HK-2 (cell line): Measurements from ENCODE around the gene SAMD15.
"Not testable (repeated sequence)": the region's sequence is repeated elsewhere in the genome, so short reads cannot be mapped to it uniquely, and the experiment has no call there.

Experiments
- DNase-seq: peaks from one replicate; pipeline ENCODE4 v3.0.0-alpha.2; 2018; ENCODE audit not compliant: unreplicated experiment

Gene SAMD15

DNA sequence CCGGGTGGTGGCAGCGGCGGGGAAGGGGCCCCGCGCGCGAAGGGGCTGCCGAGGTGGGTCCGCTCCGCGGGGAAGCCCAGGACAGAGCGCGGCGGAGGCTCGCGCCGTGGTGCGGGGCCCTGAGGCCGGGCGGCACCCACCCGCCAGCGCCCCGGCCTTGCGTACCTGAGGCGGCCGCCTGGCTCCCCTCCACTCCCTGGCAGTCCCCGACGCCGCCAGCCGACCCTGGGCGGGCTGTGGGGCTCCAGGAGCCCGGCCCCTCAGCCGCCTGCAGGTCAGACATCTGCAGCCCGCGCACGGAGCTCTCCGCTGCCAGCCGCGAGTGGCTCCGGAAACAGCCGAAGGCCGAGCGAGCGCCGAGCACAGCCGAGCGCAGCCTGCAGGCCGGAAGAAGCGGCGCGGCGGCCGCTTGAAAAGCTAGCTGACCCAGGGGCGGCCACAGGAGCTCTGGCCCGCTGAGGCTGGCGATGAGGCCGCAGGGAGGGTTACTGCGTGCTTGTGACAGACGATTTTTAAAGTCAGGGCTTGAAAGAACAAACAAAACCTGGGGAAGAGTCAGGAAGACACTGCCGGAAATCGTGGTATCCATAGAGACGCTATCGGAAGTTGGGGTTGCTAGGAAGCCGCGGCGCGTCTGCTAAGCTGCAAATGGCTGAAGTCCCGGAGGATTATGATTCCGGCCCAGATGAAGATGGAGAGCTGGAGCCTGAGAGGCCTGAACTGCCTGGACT, at the start of gene SAMD15, which contains the start of gene TMED8:
Gene SAMD15, plus strand, starts transcription at position 609 of the 731 bp plus-strand sequence. Its CDS starts 40 bp downstream, at position 649.
Gene TMED8, minus strand, starts transcription at position 324 of the 731 bp plus-strand sequence. Its CDS starts 41 bp downstream, at position 283.
- DNase-seq, result peak; percentile 86

DNA sequence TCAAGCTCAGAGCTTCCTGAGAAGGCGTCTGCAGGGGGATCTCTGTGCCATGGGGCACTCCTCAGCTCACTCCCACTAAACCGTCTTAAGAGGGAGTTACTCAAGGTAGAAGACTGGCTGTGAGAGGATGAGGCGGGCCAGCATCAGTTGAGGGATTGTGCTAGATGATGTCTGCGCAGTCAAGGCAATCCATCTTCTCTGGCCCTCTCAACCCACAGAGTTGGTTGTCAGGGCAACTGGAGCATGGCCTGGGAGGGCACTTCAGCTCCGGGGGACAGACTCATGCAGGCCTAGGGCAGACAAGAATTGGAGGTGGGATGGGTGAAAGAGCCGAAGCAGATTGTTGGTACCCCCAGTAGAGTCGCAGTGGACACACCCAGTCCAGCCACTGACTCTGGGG, 47.3 kb upstream of the SAMD15 start:
- no peak for DNase-seq

DNA sequence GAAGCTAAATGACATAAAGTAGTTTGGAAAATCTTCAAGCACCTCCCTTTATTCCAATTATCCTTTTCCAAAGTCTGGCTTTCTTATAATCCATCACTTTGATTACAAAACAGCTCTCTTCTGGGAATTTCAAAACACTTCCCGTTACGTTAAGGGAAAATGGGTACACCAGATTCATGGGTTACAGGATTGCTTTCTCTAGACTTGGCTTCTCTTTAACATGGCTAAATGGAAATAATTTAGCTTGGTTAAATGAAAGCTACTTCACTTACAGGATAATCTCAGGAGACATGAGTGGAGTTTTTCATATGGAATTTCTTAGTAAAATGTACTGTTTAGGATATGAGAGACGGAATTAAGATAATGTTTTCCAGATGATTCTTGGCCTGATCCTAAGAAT, 41.6 kb upstream of the SAMD15 start:
- DNase-seq, result no peak

DNA sequence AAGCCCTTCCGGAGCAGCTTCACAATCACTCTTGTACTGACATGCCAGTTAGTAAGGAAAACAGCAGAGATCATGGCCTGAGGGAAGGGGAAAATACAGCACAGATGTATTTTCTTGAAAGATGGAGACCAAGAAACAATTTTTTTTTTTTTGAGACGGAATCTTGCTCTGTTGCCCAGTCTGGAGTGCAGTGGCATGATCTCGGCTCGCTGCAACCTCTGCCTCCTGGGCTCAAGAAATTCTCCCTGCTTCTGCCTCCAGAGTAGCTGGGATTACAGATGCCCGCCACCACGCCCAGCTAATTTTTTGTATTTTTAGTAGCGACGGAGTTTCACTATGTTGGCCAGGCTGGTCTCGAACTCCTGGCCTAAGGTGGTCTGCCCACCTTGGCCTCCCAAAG, 39.9 kb upstream of the SAMD15 start:
- not testable (repeated sequence) for DNase-seq

GRCh38 chr14:77337880-77338279, 39.3 kb upstream of the SAMD15 start:
- DNase-seq, result no peak

GRCh38 chr14:77338302-77338701, 38.9 kb upstream of the SAMD15 start:
- DNase-seq, result no peak

DNA sequence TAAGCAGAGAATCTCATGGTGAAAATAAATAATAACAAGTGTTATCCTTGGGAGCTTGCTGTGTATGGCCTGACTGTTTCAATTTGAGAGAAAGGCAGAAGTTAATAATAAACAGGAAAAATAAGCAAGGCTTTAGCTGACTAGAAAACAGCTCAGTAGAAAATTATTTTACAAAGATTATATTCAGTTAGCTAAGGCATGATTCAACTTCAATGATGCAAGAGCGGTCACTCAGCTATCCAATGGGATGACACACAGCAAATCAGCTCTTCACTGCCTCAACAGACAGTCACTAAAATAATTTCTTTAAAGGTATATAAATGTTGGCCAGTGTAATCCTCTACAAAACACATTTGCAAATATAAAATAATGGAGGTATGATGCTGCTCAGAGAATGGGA, 37.8 kb upstream of the SAMD15 start:
- no peak for DNase-seq

GRCh38 chr14:77340389-77340788, 36.8 kb upstream of the SAMD15 start:
- no peak for DNase-seq

GRCh38 chr14:77342726-77343397, 34.3 kb upstream of the SAMD15 start:
- DNase-seq, result no peak

DNA sequence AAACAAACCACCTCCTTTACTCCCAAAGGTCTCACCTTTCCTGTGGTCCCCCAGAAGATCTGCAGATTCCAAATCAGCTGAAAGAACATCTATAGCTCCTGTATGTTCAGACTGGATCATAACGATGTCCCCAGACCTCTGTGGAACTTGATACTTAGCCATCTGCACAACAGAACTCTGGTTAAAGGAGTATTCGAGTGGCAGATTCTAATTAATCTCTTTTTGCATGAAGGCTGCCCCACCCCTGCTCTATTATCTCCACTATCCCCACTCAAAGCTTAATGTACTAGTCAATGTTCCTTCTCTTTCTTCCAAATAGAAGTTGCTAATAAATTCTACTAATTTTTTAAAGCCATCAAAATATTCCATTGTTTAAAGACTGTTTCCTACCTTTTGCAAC, 33.5 kb upstream of the SAMD15 start:
- DNase-seq, result no peak

DNA sequence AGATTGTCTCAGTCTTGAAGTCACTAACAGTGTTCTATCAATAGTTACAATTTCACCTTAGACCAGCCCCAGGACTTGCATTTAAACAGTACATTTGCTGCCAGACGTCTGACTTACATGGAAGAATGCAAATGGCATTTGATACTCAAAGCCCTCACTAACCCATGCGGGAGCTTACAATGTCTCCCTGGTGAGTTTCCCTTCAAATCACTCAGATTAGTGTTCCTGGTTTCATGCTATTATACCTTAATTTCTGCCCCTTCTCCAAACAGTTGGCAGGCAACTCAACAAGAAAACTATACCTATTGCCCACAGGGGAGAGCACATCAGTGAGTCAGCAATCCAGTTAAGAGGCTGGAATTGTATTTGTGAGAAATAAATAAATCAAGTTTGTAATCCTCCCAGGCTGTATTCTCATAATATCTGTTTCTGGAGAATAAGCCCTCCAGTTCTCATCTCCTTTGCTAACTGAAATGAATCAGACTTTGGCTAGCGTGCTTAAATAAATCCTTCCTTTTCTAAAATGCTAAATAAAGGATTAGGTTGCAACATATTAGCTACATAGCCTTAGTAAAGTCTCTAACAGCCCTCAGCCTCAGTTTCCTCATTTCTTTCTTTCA, 32.7 kb upstream of the SAMD15 start:
- no peak for DNase-seq

- DNase-seq, result no peak
These were observed 30.7 kb upstream of the SAMD15 start for GRCh38 chr14:77346495-77346894.

- no peak for DNase-seq
These were observed 29.4 kb upstream of the SAMD15 start for GRCh38 chr14:77347751-77348150.

DNA sequence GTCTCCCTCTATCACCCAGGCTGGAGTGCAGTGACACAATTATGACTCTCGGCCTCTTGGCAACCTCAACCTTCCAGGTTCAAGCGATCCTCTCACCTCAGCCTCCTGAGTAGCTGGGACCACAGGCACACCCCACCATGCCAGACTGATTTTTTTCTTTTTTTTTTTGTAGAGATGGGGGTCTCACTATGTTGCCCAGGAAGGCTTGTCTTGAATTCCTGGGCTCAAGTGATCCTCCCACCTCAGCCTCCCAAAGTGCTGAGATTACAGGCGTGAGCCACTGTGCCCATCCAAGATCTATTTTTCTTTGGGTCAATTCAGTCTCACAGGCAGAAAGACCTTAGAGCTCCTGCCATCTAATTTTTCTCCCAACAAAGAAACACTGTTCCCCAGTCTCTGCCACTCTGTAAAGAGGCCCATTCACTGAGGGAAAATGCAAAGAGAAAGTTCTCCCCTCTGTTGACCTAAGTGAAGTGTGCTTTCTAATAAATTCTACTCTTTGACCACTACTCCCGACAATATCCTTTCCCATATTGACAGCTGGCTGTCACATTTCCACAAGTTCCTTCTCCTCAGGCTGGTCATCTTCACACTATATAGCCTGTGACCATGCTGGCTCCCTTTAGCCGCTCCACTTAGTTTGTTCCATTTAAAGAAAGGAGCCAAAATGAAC, 23.6 kb upstream of the SAMD15 start:
- no peak for DNase-seq

GRCh38 chr14:77355811-77356210, 21.4 kb upstream of the SAMD15 start:
- DNase-seq, result no peak

- DNase-seq, result no peak
These were observed 20.3 kb upstream of the SAMD15 start for GRCh38 chr14:77356899-77357298.

- no peak for DNase-seq
These were observed 17.6 kb upstream of the SAMD15 start for GRCh38 chr14:77359626-77360025.

DNA sequence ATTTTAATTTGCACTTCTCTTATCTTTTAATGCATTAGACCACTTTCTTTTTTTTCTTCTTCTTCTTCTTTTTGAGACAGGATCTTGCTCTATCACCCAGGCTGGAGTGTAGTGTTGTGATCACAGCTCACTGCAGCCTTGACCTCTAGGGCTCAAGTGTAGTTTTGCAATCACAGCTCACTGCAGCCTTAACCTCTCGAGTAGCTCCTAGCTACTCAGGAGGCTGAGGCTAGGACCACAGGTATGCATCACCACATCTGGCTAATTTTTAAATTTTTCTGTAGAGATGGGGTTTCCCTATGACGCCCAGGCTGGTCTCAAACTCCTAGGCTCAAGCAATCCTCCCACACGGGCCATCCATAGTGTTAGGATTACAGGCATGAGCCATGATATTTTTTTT, 13.0 kb upstream of the SAMD15 start:
- no peak for DNase-seq

DNA sequence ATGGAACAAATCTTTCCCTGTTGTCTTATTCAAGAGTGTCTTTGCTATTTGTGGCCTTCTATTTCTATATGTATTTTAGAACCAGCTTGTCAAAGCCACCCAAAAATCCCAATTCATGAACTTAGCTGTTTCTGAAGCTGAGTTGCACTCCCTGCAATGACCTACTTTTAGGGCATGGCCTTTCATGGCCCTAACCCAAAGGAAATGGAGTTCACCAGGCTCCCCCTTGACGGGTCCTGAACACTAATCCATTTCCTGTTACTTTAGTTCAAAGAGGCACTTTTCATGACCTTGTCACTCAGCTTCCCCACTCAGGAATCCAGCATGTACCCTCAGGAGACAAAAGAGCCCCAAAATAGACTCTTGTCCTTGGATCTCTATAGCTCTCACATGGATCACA, 7.9 kb upstream of the SAMD15 start:
- no peak for DNase-seq

- no peak for DNase-seq
These were observed 4.8 kb upstream of the SAMD15 start for GRCh38 chr14:77372304-77372841.

DNA sequence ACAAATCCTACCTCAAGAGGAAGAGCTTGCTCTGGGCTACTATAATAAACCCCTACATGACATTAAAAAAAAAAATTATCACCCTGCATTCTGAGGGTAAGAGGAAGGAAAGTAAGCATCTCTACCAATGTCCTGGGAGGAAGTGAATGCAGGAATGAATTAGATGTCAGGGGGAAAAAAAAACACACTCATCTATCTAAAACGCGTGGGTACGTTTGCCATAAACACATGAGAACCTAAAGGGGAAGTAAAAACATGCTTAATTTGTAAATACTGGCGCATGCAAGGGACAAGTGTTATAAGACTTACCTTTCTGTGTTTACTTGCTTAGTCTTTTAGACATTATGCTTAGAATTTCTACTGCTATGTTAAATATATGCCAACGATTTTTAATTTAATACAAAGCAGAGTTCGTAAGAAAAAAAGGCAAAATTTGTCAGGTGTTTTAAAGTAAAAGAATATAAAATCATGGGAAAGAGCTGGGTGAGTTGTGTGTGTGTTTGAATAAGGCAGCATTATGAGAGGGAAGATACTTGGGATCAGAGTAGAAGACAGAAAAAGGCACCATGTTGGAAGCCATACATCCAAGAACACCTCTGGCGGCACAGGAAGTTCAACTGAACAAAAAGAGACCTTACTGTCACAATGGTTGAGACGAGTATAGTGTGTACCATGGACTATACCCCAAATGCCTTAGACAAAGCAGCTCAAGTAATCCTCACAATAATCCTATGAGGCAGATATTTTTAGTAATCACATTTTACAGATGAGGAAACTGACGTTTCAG, 1.8 kb upstream of the SAMD15 start:
- no peak for DNase-seq
